ENCODE measurements around the gene PCED1B. TPM values are rescaled to one million over a fixed set of nuclear protein-coding genes. Genes with fewer than 3 reads are reported as not detected.
"Not testable (repeated sequence)": the region's sequence is repeated elsewhere in the genome, so short reads cannot be mapped to it uniquely, and the experiment has no call there.

Gene PCED1B
- total RNA-seq, 1 experiment from 2014 or later = 0.52 TPM

- no peak for DNase-seq (ENCODE audit: low spot score)
Measured at GRCh38 chr12:47164724-47165439, 85.5 kb downstream of the PCED1B start.

- no peak for DNase-seq (ENCODE audit: low spot score)
Measured at GRCh38 chr12:47165934-47166333, 86.5 kb downstream of the PCED1B start.

DNA sequence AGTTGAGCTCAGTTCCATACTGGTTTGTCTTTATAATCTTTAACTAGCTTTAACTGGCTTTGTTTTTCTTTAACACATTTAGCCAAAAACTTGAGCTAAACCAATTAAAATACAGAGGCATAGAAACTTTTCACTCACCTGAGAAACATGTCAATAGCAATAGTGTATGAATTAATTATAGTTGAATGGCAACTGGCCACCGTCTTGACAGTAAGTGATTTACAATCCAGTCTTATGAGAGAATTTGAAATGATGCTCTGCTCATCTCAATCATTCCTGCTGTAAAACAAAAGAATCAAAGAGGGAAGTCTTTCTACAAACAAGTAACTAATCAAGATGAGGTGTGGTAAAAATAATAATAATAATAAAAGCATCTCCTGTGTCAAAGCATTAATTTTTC is 86.9 kb downstream of the PCED1B start:
- DNase-seq (ENCODE audit: low spot score) = no peak

- DNase-seq (ENCODE audit: low spot score) = not testable (repeated sequence)
Measured at GRCh38 chr12:47170281-47170680, 90.9 kb downstream of the PCED1B start.

DNA sequence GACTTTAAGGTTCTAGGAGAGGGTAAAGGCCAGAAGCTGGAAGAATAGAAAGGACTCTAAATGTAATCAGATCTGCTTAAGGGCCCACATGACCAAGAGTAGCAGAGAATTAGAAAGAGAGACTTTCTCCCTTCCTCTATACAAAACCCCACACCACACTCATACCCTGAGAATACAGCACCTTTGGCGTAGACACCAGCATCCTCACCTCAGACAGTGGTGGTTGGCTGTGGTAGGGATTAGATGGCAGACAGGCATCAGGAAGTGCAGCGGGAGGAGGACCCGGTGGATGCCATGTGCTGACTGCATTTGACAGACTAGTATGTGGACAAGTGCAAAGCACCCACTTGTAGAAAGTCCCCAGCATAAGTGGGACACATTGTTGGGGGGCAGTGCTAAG is 98.6 kb downstream of the PCED1B start:
- no peak for DNase-seq (ENCODE audit: low spot score)

DNA sequence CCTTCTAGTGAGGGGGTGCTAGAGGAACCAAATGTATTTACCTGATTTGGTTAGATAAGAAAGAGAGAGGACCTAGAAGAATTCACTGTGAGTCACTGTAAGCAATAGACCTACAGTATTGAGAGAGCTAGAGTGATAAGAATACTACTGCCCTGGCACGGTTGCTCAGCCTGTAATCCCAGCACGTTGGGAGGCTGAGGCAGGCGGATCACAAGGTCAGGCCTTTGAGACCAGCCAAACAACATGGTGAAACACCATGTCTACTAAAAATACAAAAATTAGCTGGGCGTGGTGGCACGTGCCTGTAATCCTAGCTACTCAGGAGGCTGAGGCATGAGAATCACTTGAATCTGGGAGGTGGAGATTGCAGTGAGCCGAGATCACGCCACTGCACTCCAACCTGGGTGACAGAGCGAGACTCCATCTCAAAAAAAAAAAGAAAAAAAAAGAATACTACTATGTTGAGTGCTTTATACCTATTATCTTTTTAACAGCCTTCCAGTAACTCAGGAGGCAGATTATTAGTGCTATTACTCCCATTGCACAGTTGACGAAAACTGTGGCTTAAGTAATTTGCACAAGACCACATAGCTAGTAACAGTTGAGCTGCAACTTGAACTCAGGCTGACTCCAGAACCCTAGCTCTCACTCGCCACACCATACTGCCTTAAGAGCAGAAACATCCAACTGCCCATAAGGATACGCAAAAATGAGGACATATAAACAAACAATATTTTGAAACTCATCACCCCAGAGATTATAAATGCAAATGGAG is 102.9 kb downstream of the PCED1B start:
- not testable (repeated sequence) for DNase-seq (ENCODE audit: low spot score)

- no peak for DNase-seq (ENCODE audit: low spot score)
Measured at GRCh38 chr12:47184229-47184628, 104.8 kb downstream of the PCED1B start.

- no peak for DNase-seq (ENCODE audit: low spot score)
Measured at GRCh38 chr12:47184813-47185212, 105.4 kb downstream of the PCED1B start.

GRCh38 chr12:47186246-47186645 is 106.8 kb downstream of the PCED1B start:
- DNase-seq (ENCODE audit: low spot score) = no peak

GRCh38 chr12:47188576-47189441 is 109.4 kb downstream of the PCED1B start:
- DNase-seq (ENCODE audit: low spot score) = peak; percentile 28

DNA sequence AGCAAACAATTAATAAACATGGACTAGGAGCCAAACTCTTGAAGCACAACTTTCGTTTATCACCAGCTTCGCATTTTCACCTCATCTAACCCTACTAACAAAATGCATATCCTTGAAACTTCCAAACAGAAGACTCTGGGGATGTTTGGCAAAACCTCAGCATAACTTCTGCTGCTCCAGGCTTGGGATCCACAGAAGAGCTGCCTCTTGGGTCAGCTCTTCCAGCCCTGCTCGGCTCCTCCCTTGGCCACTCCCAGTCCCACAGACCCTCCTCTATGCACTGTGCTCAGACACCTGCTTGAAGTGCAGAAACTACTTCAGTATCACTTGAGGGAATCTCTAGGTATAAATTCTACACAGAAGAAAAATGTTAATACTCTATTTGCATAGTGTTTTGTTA is 110.3 kb downstream of the PCED1B start:
- no peak for DNase-seq (ENCODE audit: low spot score)

GRCh38 chr12:47190271-47190750 is 110.9 kb downstream of the PCED1B start:
- DNase-seq (ENCODE audit: low spot score) = peak; percentile 59

DNA sequence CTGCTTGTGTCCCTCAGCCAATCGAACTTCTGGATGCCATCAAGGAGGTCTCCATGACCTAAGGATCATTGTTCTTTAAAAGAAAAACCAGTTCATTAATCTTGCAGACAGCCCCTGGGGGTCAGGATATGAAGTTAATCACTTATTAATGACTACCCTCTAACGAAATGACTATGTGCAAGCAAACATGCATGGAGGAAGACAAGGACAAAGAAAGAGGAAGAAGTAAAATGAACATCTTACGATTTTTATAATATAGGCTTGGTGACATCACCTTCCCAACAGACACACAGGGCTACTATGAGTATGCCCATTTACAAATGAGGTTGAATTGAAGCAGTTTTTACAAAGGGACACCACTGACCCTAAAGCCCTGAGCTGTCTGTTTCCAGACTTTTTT is 111.5 kb downstream of the PCED1B start:
- DNase-seq (ENCODE audit: low spot score) = no peak

GRCh38 chr12:47192051-47192450 is 112.6 kb downstream of the PCED1B start:
- DNase-seq (ENCODE audit: low spot score) = no peak

- DNase-seq (ENCODE audit: low spot score) = no peak
Measured at GRCh38 chr12:47193066-47193465, 113.6 kb downstream of the PCED1B start.

DNA sequence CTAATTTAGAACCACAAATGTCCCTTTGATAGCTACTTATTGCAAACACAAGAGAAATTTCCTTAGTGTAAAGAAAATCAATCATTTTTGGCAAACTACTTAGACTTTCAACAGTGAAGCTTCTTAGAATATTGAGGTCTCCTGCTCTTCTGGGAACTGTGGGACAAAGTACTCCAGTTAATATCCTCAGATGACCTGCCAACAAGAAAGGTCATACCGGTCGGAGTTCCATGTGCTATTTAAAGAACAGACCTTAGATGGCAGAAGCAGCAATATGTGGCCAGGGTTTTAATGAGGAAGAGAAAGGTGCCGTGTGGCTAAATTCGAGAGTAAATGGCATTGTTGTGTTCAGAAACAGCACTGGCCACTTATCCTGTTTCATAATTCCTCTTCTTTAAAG is 115.1 kb downstream of the PCED1B start:
- no peak for DNase-seq (ENCODE audit: low spot score)

DNA sequence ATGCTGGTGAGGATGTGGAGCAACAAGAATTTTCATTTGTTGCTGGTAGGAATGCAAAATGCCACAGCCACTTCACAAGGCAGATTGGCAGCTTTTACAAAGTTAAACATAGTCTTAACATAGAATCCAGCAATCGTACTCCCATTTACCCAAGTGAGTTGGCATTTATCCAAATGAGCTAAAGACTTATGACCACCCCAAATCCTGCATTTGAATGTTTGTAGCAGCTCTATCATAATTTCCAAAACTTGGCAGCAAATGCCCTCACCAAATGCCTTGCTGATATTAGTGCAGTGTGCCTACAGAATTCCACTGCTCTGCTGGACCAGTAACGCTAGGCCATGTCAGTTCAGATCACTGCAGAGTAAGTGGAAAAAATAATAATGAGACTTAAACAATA is 121.0 kb downstream of the PCED1B start:
- DNase-seq (ENCODE audit: low spot score) = no peak

- DNase-seq (ENCODE audit: low spot score) = not testable (repeated sequence)
Measured at GRCh38 chr12:47201190-47201589, 121.8 kb downstream of the PCED1B start.

DNA sequence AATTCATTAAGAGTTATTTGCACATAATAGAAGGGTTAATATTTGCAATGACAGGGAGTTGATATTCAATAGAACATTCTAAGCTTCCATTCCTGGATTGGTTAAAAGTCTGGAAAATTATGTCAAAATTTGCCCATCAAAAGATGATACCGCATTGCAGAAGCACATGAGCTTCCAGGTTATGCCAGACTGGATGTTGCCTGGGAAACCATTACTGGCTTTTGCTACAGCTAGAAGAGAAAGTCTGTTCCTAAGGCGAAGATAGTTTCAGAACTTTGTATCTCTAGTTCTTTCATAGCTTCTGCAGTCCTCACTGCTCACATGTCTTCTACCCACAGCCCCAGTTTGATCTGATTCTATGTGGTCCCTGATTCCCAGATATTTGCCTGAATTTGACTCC is 122.8 kb downstream of the PCED1B start:
- DNase-seq (ENCODE audit: low spot score) = no peak

DNA sequence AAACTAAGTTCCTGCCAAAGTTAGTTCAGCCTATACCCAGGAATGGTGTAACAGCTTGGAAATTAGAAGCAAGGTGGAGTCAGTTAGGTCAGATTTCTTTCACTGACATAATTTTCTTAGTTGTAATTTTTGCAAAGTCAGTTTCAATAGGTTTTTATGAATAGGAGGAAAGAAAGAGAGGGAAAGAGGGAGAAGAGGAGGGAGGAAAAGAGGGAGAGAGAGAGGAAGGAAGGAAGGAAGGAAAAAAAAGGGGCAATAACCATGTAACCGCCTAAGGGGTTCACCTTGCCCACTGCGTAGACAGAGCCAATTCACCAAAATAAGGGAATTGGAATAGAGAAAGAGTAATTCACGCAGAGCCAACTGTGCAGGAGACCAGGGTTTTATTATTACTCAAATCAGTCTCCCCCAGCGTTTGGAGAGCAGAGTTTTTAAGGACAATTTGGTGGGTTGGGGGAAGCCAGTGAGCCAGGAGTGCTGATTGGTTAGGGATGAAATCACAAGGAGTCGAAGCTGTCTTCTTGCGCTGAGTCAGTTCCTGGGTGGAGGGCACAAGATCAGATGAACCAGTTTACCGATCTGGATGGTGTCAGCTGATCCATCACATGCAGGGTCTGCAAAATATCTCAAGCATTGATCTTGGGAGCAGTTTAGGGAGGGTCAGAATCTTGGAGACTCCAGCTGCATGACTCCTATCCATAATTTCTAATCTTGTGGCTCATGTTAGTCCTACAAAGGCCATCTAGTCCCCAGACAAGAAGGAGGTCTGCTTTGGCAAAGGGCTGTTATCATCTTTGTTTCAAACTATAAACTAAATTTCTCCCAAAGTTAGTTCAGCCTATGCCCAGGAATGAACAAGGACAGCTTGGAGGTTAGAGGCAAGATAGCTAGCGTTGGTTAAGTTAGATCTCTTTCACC is 126.4 kb downstream of the PCED1B start:
- peak; percentile 38 for DNase-seq (ENCODE audit: low spot score)

All from A172 (cell line).